Gastroesophageal sphincter (tissue), 3 donors: ENCODE measurements around the gene NUP205.
"Not testable (repeated sequence)": the region's sequence is repeated elsewhere in the genome, so short reads cannot be mapped to it uniquely, and the experiment has no call there.

Experiments used
- EP300 ChIP-seq: sonication (generic); formaldehyde crosslinking; IDR thresholded peaks from one replicate; pipeline ENCODE4 v1.6.1; 2017; ENCODE audit warnings: antibody characterized with exemption, mild to moderate bottlenecking
- POLR2A ChIP-seq, 2 donors: fragments of 450-650 bp; IDR thresholded peaks; one replicate each; pipeline ENCODE4 v1.6.1; 2017; ENCODE audit warnings: antibody characterized with exemption in 2 of 2, mild to moderate bottlenecking in 2 of 2, moderate library complexity in 1 of 2
- TF ChIP-seq, protein P1 (sequence below), 4 experiments: fragments of 200-600 bp in 2 of 4; fragments of 450-650 bp in 2 of 4; sonication (generic) in 1 of 4; IDR thresholded peaks; one replicate each; pipeline ENCODE4 v1.5.1; 2017 to 2019; ENCODE audit warnings: antibody characterized with exemption in 4 of 4, mild to moderate bottlenecking in 2 of 4, moderate library complexity in 2 of 4

DNA sequence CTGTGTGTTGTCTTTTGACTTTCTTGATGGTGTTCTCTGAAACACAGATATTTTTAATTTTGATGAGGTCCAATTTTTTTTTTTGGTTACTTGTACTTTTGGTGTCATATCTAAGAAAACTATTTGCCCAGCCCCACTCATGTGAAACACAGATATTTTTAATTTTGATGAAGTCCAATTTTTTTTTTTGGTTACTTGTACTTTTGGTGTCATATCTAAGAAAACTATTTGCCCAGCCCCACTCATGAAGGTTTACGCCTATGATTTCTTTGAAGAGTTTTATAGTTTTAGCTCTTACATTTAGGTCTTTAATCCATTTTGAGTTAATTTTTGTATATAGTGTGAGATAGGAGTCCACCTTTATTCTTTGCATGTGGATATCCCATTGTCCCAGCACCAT, 109.9 kb downstream of the NUP205 start:
- TF ChIP-seq, protein P1, sequence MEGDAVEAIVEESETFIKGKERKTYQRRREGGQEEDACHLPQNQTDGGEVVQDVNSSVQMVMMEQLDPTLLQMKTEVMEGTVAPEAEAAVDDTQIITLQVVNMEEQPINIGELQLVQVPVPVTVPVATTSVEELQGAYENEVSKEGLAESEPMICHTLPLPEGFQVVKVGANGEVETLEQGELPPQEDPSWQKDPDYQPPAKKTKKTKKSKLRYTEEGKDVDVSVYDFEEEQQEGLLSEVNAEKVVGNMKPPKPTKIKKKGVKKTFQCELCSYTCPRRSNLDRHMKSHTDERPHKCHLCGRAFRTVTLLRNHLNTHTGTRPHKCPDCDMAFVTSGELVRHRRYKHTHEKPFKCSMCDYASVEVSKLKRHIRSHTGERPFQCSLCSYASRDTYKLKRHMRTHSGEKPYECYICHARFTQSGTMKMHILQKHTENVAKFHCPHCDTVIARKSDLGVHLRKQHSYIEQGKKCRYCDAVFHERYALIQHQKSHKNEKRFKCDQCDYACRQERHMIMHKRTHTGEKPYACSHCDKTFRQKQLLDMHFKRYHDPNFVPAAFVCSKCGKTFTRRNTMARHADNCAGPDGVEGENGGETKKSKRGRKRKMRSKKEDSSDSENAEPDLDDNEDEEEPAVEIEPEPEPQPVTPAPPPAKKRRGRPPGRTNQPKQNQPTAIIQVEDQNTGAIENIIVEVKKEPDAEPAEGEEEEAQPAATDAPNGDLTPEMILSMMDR (IDR thresholded peaks at IDR 0.05): not testable (repeated sequence)
- not testable (repeated sequence) for TF ChIP-seq POLR2A (IDR thresholded peaks at IDR 0.05); EP300
